ENCODE measurements around the gene SSR1. TPM values are rescaled to one million over a fixed set of nuclear protein-coding genes. Genes with fewer than 3 reads are reported as not detected.
A peak's percentile ranks its signal among the peaks of the same experiment; 100 is the strongest.

Gene SSR1
- total RNA-seq, 1 experiment from 2014 or later: 153 TPM

DNA sequence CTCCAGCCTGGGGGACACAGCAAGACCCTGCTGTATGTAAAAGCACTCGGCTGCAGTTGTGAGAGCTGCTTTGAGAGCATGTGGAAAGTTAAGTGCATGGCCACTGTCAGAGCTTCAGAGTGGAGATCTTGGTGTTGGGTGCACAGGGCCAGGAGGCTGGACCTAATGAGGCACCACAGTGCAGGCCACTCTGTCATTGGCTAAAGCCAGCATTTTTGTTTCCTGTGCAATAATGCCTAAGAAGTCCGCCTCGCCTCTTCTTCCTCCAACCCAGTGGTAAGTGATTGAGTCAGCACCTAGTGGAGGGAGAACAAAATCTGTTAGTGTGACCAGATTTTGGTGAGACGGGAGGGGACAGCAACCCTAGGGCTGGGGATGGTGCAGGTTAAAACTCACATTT, 60.6 kb downstream of the SSR1 start:
- no peaks in the 10 kb centered on the region for H3K4me1 ChIP-seq (replicated peaks)

DNA sequence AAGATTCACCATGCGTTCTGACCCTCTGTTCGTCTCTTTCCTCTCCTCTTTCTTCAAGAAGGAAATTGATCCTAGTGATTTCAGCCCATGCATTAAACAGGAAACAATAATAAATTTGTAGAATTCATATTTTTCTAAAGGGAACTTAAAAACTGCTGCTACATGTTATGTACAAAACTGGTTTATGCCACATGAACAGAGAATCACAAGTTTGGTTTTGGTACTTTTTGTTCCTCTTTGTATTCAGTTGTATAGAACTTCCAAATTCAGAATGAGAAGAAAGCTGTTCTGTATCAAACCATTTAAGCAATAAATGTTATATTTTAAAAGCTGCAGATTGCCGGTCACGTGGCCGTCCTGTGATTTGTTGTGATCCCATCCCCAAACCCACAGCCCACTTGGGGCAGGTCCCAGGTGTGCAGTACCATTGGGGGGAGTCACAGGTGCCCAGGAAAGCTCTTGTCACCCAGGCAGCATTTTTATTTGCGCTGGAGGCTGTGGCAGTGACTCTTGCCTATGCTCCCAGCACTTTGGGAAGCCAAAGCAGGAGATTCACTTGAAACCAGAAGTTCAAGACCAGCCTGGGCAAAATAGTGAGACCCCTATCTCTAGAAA, 61.2 kb downstream of the SSR1 start:
- Histone ChIP-seq H3K9me3 (replicated peaks) (no peaks in the 10 kb centered on the region), H3K27me3 (replicated peaks) (no peaks in the 10 kb centered on the region), H3K4me3 (no peak overlapping the region), H3K4me1 (replicated peaks) (no peaks in the 10 kb centered on the region), H3K36me3 (peaks cover 35% of the 10 kb centered on the region), H3K27ac (no peak overlapping the region)
- no peak for DNase-seq (ENCODE audit: low read depth in 1 of 2, low spot score in 2 of 2)

More for the DNA sequence above, 60.6 kb downstream of the SSR1 start:
- no peak overlapping the region for H3K4me3 ChIP-seq
- DNase-seq (ENCODE audit: low read depth in 1 of 2, low spot score in 2 of 2): no peak
- H3K36me3 ChIP-seq: peaks cover 28% of the 10 kb centered on the region
- H3K9me3 ChIP-seq (replicated peaks): no peaks in the 10 kb centered on the region
- no peaks in the 10 kb centered on the region for H3K27me3 ChIP-seq (replicated peaks)
- H3K27ac ChIP-seq: no peak overlapping the region

DNA sequence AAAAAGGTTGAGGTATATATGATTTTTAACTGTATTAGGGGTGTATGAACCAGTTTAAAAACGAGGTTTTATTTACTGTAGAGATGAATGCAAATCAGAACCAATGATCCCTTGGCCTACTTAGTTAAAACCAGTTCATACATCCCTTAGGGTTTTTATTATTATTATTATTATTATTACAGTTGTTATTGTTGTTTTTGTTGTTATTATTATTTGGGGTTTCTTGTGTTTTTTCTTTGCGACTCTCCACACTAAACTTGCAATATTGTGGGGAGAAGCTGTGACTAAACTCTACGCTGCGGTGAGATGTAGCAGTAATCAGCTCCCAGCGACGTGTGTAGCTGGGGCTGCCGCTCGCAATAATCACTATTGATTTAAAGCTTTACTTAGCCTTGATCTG, 62.2 kb downstream of the SSR1 start:
- no peaks in the 10 kb centered on the region for H3K9me3 ChIP-seq (replicated peaks)
- H3K27ac ChIP-seq: no peak overlapping the region
- DNase-seq (ENCODE audit: low read depth in 1 of 2, low spot score in 2 of 2): no peak
- H3K4me3 ChIP-seq: no peak overlapping the region
- peaks cover 44% of the 10 kb centered on the region for H3K36me3 ChIP-seq
- H3K27me3 ChIP-seq (replicated peaks): no peaks in the 10 kb centered on the region
- H3K4me1 ChIP-seq (replicated peaks): no peaks in the 10 kb centered on the region

DNA sequence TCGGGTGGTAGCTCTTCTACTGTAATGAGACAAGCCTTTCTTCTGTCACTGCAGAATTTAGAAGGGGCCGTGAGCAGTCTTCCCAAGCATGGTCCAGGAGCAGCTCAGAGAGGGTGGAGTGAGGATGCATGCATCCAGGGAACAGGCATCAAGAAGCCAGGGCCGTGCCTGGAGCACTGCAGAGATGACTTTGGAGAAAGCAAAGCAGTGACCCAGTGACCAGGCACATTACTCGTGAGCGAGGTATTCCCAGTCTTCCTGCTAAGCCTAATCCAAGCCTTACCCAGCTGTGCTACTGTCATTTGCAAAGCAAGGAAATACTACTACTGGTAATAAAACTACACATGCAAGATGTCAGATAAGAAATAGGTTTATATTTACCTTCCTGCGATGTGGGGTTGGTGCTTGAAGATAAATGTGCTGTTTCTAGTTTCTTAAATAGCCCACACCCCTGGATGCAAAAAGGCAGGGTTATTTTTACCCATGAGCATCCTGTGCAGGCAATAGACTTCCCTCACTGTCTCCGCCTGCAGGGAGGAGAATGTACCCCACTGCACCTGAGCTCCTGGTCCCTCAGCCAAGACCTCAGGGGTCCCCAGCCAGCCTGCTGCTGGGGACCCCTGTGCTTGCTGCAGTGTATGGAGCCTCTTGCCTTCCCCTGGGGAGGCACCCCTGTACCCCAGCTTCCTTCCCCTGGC, 62.9 kb downstream of the SSR1 start:
- H3K4me3 ChIP-seq: no peak overlapping the region
- no peaks in the 10 kb centered on the region for H3K27me3 ChIP-seq (replicated peaks)
- H3K4me1 ChIP-seq (replicated peaks): no peaks in the 10 kb centered on the region
- H3K36me3 ChIP-seq: peaks cover 50% of the 10 kb centered on the region
- no peak for DNase-seq (ENCODE audit: low read depth in 1 of 2, low spot score in 2 of 2)
- H3K9me3 ChIP-seq (replicated peaks): no peaks in the 10 kb centered on the region
- no peak overlapping the region for H3K27ac ChIP-seq

DNA sequence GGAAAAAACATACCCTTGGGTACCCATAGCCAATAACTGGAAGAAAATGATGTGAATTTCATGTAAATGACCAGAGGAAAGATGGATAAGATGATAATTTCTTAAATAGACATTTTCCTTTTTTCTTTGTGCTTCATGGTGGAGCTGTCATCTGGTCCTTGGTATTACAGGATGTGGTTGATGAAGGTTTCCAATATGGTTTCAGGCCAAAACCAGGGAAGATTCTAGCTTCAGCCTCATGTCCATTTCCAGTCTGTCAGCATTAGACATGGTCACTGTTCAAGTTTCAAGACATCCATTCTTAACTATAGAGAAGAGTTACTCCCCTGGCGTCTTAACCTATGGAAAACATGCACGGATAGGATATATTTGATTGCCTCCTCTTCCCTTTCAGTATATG, 63.6 kb downstream of the SSR1 start:
- Histone ChIP-seq H3K27ac (no peak overlapping the region), H3K4me1 (replicated peaks) (no peaks in the 10 kb centered on the region), H3K36me3 (peaks cover 54% of the 10 kb centered on the region), H3K4me3 (no peak overlapping the region), H3K27me3 (replicated peaks) (no peaks in the 10 kb centered on the region), H3K9me3 (replicated peaks) (no peaks in the 10 kb centered on the region)
- DNase-seq (ENCODE audit: low read depth in 1 of 2, low spot score in 2 of 2): no peak

DNA sequence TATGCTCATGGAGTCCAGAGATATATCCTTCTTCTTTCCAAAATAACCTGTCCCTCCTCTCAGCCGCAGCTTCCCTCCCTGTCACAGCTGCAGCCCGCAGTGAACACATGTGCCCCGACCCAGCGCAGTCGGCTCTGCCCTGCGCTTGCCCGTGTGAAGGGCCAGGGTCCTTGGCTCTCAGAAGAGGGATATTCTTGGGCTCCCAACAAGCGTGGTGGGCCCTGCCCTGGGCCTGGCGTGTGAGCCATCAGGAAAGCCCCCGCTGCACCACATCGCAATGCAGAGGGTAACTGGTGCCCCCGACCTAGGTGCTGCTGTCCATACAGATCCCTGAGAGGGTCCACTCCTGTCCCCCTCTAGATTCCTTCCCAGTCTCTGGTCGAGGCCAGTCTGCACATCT, 65.2 kb downstream of the SSR1 start:
- no peak for DNase-seq (ENCODE audit: low read depth in 1 of 2, low spot score in 2 of 2)
- Histone ChIP-seq H3K27ac (no peak overlapping the region), H3K4me1 (replicated peaks) (peaks cover 6% of the 10 kb centered on the region), H3K36me3 (peaks cover 54% of the 10 kb centered on the region), H3K4me3 (no peak overlapping the region), H3K9me3 (replicated peaks) (no peaks in the 10 kb centered on the region), H3K27me3 (replicated peaks) (no peaks in the 10 kb centered on the region)

DNA sequence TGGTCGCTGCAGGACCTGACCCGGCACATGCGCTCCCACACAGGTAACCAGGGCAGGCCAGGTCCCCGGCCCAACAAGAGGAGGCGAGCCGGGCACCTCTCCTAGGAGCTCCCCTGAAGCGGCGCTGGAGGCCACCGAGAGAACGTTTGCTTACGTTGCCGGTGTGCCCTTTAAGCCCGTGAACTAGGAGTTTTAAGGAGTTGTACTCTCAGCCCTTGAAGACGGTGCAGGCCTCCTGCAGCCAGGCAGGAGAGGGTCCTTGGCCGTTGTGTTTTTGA, 65.9 kb downstream of the SSR1 start:
- peaks cover 13% of the 10 kb centered on the region for H3K4me1 ChIP-seq (replicated peaks)
- DNase-seq (ENCODE audit: low read depth in 1 of 2, low spot score in 2 of 2): no peak
- H3K27me3 ChIP-seq (replicated peaks): no peaks in the 10 kb centered on the region
- no peak overlapping the region for H3K4me3 ChIP-seq
- H3K36me3 ChIP-seq: peaks cover 54% of the 10 kb centered on the region
- H3K9me3 ChIP-seq (replicated peaks): no peaks in the 10 kb centered on the region
- H3K27ac ChIP-seq: no peak overlapping the region

DNA sequence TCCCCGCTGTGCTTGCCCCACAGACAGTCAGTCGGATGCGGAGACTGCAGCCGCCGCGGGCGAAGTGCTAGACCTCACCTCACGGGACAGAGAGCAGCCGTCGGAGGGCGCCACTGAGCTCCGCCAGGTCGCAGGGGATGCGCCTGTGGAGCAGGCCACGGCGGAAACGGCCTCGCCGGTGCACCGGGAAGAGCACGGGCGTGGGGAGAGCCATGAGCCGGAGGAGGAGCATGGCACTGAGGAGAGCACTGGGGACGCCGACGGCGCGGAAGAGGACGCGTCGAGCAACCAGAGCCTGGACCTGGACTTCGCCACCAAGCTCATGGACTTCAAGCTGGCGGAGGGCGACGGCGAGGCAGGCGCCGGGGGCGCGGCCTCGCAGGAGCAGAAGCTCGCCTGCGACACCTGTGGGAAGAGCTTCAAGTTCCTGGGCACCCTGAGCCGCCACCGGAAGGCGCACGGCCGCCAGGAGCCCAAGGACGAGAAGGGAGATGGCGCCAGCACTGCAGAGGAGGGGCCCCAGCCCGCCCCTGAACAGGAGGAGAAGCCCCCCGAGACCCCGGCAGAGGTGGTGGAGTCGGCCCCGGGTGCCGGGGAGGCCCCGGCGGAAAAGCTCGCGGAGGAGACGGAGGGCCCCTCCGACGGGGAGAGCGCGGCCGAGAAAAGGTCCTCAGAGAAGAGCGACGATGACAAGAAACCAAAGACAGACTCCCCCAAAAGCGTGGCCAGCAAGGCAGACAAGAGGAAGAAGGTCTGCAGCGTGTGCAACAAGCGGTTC, 66.4 kb downstream of the SSR1 start:
- H3K36me3 ChIP-seq: peaks cover 57% of the 10 kb centered on the region
- H3K9me3 ChIP-seq (replicated peaks): no peaks in the 10 kb centered on the region
- no peak for DNase-seq (ENCODE audit: low read depth in 1 of 2, low spot score in 2 of 2)
- no peaks in the 10 kb centered on the region for H3K27me3 ChIP-seq (replicated peaks)
- peaks cover 19% of the 10 kb centered on the region for H3K4me1 ChIP-seq (replicated peaks)
- no peak overlapping the region for H3K27ac ChIP-seq
- H3K4me3 ChIP-seq: no peak overlapping the region

DNA sequence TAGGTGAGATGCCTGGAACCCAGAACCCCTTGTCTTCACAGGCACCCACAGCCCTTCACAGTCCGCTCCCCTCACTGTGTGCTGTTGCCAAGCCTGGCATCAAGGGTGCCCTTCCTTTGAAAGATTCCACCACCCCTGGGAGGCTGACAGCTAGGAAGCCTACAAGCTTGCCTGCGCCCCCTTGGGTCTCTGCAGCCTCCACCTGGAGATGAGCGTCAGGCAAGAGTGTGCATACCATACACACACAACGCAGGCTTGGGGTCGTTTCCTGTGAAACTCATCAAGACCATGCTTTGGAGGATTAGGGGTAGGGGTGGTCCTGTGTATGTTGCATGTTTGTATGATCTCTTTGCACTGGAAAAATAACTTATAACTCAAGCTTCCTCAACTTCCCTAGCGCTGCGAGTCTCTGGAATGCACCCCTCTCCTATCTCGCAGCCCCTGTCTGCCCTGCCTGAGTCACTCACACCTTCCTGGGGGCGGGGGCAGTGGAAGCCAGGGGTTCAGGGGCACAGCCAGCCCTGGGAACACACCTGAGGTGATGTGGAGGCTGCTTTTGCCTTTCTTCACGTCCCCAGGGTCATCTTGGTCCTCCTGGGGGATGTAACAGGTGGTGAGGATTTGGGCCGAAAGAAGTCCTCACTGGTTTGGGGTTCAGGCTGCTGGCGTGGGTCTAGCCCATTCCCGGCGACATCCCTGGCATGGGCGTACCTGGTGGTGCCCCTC, 67.2 kb downstream of the SSR1 start:
- Histone ChIP-seq H3K36me3 (peaks cover 62% of the 10 kb centered on the region), H3K27me3 (replicated peaks) (no peaks in the 10 kb centered on the region), H3K27ac (no peak overlapping the region), H3K9me3 (replicated peaks) (no peaks in the 10 kb centered on the region), H3K4me3 (no peak overlapping the region), H3K4me1 (replicated peaks) (peaks cover 23% of the 10 kb centered on the region)
- DNase-seq (ENCODE audit: low read depth in 1 of 2, low spot score in 2 of 2): no peak

DNA sequence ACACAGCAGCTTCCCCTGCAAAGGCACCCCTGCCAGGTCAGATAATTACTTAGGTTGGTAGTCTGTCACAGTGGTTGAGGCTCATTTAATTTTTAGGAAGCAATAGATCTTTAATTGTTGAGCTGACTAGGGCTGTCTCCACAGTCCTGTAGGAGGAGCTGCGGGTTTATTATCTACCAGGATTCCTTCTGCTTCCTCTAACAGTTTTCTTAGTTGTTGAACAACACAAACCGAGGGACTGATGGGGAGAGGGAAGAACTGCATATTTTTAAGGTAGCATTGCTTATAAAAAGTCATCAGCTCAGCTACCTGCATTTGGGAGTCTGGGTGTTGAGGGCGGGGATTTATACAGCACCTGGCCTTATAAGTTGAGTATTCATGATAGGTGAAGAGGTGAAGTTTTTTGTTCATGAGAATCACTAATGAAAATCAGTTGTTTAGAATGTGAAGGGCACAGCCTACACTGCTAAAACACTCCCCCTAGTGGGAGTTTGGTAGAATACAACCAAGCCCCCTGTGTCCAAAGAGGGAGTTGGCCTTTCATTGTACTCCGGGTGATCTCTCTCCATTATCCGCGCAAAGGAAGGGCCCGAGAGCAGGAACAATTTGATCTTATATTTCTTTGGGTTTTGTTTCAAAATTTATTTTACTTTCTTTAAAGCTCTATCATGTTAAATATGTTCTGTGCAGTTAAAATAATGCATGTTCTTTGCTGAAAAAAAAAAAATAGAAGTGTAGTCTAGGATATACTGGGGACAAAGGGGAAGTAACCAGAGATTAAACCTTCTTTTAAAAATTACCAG, 69.6 kb downstream of the SSR1 start:
- Histone ChIP-seq H3K4me1 (replicated peaks) (peaks cover 23% of the 10 kb centered on the region), H3K9me3 (replicated peaks) (no peaks in the 10 kb centered on the region), H3K27ac (peak overlapping the region; percentile 80)

DNA sequence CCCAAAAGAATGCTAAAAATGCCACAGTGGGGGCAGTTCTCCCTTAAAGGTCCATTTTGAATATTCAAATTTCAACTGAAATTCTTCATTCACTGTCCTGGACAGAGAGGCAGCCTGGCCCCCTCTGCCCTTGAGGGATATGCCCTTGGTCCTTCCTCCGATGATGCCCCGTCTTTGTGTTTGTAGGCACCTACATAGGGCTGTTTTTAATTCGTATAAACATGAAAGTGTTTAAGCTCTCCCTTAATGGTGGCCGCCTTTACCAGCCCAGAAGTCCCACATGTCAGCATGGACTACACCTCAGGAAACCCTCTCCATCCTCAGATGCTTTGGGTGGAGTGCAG, 70.2 kb downstream of the SSR1 start:
- Histone ChIP-seq H3K27me3 (replicated peaks) (no peaks in the 10 kb centered on the region), H3K27ac (peak overlapping the region; percentile 80), H3K36me3 (peaks cover 49% of the 10 kb centered on the region), H3K4me3 (no peak overlapping the region), H3K4me1 (replicated peaks) (peaks cover 23% of the 10 kb centered on the region), H3K9me3 (replicated peaks) (no peaks in the 10 kb centered on the region)
- DNase-seq (ENCODE audit: low read depth in 1 of 2, low spot score in 2 of 2): no peak

More for the DNA sequence above, 69.6 kb downstream of the SSR1 start:
- H3K27me3 ChIP-seq (replicated peaks): no peaks in the 10 kb centered on the region
- peak in 1 of 2 experiments; percentile 75 for DNase-seq (ENCODE audit: low read depth in 1 of 2, low spot score in 2 of 2)
- H3K4me3 ChIP-seq: no peak overlapping the region
- H3K36me3 ChIP-seq: peaks cover 54% of the 10 kb centered on the region

DNA sequence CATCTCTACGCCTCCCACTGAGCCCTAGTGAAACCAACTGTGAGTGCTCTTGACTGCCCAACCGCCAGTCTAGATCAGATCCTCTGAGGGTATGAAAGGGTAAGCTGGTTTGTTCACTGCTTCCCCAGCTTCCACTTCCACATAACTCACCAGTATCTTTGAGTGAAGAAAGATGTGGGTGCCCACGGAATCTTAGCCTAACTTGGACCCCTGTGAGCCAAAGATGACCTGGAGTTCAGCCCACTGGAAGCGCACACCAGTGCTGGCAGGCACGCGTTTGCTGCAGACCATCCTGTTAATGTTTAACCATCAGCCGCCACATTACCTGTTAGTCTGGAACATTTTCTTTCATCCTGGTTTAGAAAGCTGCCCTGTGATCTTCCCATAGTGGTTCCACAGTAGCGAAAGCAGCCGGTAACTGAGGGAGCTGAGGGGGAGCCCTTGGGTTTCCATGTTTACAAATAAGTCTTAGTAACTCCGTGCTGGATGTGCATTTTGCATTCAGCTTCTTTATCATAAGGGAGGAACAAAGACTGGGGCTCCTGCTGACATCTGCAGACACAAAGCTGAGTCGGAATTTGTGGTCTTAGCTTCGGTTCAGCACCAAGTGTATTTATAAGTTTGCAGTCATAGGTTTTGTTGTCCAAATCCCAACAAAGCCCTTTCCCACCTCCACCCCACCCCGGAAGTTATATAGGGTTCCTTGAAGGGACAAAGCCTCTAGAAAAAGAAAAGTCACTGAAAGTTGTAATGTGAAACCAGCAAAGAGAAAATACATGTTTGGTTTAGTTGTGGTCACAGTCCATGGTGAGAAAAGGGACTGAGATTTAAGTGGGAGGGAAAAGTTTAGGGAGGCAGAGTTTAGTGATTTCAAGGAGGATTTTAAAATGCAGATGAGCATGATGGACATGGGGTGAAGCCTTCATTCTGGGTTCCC, 71.0 kb downstream of the SSR1 start:
- H3K36me3 ChIP-seq: peaks cover 43% of the 10 kb centered on the region
- H3K27me3 ChIP-seq (replicated peaks): no peaks in the 10 kb centered on the region
- peaks cover 23% of the 10 kb centered on the region for H3K4me1 ChIP-seq (replicated peaks)
- H3K27ac ChIP-seq: peak overlapping the region; percentile 80
- DNase-seq (ENCODE audit: low read depth in 1 of 2, low spot score in 2 of 2): peak; percentile 59 to 77
- H3K4me3 ChIP-seq: no peak overlapping the region; the same call in 1 of the 2 replicates
- H3K9me3 ChIP-seq (replicated peaks): no peaks in the 10 kb centered on the region
